ENCODE results near the gene NHLRC2.

Gene NHLRC2

DNA sequence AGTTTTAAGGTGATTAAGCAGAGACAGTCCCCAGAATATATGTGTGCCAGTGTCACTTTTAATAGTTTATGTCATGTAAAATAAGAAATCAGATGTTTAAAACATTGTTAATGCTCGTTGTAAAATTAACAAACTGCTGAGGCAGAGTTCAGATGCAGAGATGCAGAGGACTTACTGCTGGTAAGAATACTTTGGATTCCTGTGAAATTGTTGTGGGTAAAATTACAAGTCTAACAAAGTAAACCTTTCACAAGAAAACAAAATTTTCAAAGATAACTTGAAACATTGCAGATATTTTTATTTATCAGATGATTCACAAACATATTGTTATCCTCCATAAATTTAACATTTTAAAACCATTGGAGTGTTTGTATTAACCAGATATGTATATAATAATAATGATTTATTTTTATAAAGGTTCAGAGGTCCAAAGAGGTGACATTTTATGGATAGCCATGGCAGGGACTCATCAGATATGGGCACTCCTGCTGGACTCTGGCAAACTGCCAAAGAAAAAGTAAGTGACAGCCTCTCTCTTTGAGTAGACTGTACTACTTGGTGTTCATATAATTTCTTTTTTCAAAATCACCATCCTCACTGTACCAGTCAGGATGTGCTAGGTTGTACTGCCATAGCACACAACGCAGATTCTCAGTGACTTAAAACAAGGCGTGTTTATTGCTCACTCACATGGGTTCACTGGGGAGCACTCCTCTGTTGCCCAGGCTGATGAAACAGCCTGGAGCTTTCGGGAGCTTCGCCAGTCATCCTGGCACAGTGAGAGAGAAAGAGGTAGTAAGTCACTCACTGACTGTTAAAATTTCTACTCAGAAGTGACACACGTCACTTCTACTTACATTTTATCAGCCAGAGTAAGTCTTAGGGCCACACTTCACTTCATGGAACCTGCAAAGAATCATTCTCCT, 43.5 kb downstream of the NHLRC2 start:
- no peak for DNase-seq
- in situ Hi-C loops (cut with HindIII; ENCODE audit: low pct_ligation_motif_present, low pct_unique_long_range_greater_than_20kb, low sequenced_read_pairs) = no loop called here

- no peak for DNase-seq
- in situ Hi-C loops (cut with HindIII; ENCODE audit: low pct_ligation_motif_present, low pct_unique_long_range_greater_than_20kb, low sequenced_read_pairs) = no loop called here
These were observed 45.6 kb downstream of the NHLRC2 start for GRCh38 chr10:113899952-113900598.

GRCh38 chr10:113905756-113906155, 51.3 kb downstream of the NHLRC2 start:
- no peak for DNase-seq
- in situ Hi-C loops (cut with HindIII; ENCODE audit: low pct_ligation_motif_present, low pct_unique_long_range_greater_than_20kb, low sequenced_read_pairs) = no loop called here

DNA sequence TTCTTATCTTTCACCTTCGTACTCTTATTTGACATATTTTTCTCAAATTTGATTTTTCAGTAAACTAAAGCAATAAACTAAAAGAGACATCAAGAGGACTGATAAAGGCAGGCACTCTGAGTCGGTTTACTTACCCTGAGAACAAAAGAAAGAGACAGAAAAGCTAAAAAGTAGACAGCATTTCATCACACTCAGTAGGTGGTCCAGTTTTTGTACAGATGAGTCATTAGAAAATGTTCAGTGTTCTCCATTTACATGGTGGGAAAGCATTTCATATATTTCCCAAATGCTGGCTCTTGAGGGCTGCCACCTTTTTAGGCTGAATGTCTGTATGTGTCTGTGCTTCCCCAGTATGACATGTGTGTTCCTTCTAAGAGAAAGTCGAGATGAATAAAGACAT, 52.7 kb downstream of the NHLRC2 start:
- in situ Hi-C loops (cut with HindIII; ENCODE audit: low pct_ligation_motif_present, low pct_unique_long_range_greater_than_20kb, low sequenced_read_pairs) = no loop called here
- DNase-seq = no peak

GRCh38 chr10:113908236-113908635, 53.8 kb downstream of the NHLRC2 start:
- no peak for DNase-seq
- in situ Hi-C loops (cut with HindIII; ENCODE audit: low pct_ligation_motif_present, low pct_unique_long_range_greater_than_20kb, low sequenced_read_pairs) = no loop called here

GRCh38 chr10:113911113-113911512, 56.7 kb downstream of the NHLRC2 start:
- DNase-seq = no peak
- in situ Hi-C loops (cut with HindIII; ENCODE audit: low pct_ligation_motif_present, low pct_unique_long_range_greater_than_20kb, low sequenced_read_pairs) = no loop called here

- no peak for DNase-seq
- in situ Hi-C loops (cut with HindIII; ENCODE audit: low pct_ligation_motif_present, low pct_unique_long_range_greater_than_20kb, low sequenced_read_pairs) = no loop called here
These were observed 57.4 kb downstream of the NHLRC2 start for GRCh38 chr10:113911839-113912238.

DNA sequence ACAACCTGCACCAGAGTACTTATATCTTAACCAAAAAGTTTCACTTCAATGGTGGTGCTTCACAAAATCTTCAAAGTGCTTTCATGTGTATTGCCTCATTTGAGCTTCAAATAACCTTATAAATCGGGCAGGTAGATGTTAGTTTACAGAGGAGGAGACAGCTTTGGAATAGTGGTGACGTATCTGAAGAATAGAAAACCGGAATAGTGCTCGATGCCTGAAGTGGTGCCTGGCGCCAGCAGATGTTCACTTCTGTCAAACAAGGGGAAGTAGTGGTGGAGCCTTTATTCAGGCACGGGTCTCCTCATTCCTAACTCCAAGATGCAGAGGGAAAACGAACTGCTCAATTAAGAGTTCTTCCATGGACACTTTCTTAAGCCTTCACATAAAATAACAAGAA, 58.1 kb downstream of the NHLRC2 start:
- DNase-seq = no peak
- in situ Hi-C loops (cut with HindIII; ENCODE audit: low pct_ligation_motif_present, low pct_unique_long_range_greater_than_20kb, low sequenced_read_pairs) = no loop called here

GRCh38 chr10:113914956-113915355, 60.5 kb downstream of the NHLRC2 start:
- in situ Hi-C loops (cut with HindIII; ENCODE audit: low pct_ligation_motif_present, low pct_unique_long_range_greater_than_20kb, low sequenced_read_pairs) = no loop called here
- DNase-seq = no peak

DNA sequence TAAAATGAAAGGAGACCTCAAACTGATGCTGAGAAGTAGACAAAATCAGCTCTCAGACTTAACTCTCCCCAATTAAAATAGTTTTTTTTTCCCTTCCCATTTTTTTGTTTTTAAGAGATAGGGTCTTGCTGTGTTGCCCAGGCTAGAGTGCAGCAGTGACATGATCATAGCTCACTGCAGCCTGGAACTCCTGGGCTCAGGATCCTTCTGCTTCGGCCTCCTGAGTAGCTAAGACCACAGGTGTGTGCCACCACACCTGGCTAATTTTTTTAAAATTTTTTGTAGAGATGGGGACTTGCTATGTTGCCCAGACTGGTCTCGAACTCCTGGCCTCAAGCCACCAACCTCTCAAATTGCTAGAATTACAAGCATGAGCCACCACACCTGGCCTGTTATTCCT, 61.1 kb downstream of the NHLRC2 start:
- in situ Hi-C loops (cut with HindIII; ENCODE audit: low pct_ligation_motif_present, low pct_unique_long_range_greater_than_20kb, low sequenced_read_pairs) = no loop called here
- no peak for DNase-seq

- in situ Hi-C loops (cut with HindIII; ENCODE audit: low pct_ligation_motif_present, low pct_unique_long_range_greater_than_20kb, low sequenced_read_pairs) = no loop called here
- DNase-seq = no peak
These were observed 61.6 kb downstream of the NHLRC2 start for GRCh38 chr10:113916053-113916452.

DNA sequence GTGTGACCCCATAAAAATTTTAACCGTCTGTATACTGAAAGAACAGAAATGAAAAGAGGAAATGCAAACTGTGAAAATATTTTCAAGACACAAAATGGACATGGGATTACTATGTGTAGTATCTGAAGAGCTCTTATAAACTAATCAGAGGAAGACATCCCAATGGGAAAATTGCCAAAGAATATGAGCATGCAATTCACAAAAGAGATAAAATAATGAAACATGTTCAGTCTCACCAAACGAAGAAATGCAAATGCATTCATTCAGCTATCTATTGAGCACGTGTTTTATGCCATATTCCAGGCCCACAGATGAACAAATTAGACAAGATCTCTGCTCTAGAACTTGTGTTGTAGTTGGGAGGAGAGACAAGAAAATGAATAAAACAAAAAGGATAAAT, 63.2 kb downstream of the NHLRC2 start:
- no peak for DNase-seq
- in situ Hi-C loops (cut with HindIII; ENCODE audit: low pct_ligation_motif_present, low pct_unique_long_range_greater_than_20kb, low sequenced_read_pairs) = no loop called here

DNA sequence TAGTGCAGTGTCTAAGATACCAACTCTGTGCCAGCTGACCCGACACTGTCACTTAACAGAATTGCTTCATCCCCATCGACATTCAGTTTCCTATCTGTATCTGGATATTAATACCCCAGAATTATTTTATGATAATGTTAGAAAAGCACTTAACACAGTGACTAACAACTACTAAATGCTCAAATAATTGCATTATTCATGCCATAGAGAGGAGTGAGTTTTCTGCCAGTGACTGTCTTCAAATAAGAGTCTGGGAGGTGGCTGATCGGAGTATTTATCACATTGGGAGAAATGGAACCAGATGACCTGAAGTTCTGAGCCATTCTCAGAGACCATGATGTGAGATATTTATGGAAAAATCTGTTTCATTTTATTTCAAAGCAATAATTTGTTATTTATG, 65.7 kb downstream of the NHLRC2 start:
- in situ Hi-C loops (cut with HindIII; ENCODE audit: low pct_ligation_motif_present, low pct_unique_long_range_greater_than_20kb, low sequenced_read_pairs) = no loop called here

GRCh38 chr10:113920875-113921274, 66.4 kb downstream of the NHLRC2 start:
- in situ Hi-C loops (cut with HindIII; ENCODE audit: low pct_ligation_motif_present, low pct_unique_long_range_greater_than_20kb, low sequenced_read_pairs) = no loop called here
- DNase-seq = no peak

More for the DNA sequence above, 65.7 kb downstream of the NHLRC2 start:
- DNase-seq = no peak

DNA sequence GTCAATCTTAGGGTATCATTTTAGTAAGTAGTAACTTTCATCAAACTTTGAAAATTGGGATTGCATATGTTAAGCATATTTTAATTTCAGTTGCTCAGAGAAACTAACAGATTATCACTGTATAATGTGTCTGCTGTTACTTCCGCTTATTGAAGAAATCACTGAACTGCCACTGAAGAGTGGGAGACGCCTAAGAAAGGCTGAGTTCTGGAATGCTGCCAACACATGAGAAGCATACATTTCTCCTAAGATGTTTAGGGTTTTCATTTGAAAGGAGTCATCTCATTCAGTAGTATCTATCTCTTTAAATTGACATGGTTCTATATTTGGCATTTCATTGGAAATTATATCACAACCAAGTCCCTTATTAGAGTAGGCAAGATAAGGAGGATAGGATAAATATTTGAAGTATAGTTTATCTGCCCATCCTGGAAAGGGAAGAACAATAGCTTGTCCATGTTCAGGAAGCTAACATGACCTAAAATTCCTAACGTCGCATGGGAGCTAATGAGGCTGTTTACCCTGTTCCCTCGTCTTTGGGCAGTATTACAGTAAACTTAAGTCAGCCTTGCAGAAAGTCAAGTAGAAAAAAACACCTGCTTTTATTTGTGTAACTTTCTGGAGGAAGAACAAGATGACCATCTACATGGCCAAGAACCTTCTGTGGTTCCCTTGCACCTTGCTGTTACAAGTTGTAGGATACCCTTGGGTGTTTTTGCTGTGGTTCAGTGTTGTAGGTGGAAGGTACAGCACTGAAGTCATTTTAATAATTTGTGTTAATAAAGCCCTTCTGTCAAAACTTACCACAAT, 67.3 kb downstream of the NHLRC2 start:
- no peak for DNase-seq
- in situ Hi-C loops (cut with HindIII; ENCODE audit: low pct_ligation_motif_present, low pct_unique_long_range_greater_than_20kb, low sequenced_read_pairs) = no loop called here

DNA sequence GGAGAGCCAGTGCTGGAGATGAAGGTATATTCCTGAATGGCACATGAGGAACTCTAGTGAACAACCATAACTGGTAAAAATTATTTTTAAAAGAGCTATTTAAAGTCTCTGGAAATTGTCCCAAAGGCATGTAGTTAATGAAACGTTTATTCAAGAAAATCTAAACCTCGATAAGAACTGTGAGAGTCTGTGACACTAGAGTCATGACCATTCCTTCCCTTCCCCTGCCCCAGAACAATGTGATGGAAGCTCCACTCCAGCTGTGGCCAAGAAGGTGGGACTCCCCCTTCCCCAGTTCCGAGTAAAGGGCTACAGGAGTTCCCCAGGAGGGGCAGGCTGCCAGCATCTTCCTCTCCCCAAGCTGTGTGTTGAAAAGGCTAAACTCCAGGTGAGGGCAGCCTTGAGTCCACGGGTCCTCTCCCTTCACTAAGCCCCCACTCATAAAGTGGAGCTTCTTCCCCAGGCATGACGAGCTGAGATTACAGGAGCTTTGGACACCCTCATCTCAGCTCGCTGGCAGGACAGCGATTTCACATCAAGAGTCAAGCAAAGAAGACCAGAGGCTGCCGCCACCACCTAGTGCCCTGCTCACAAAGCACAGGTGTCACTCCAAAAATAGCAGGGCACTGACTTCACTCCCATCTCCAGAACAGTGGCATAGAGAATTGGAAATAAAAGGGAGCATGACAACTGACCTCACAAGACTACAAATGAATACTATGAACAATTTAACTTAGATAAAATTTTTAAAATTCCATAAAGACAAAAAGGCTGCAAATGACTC, 68.5 kb downstream of the NHLRC2 start:
- DNase-seq = no peak
- in situ Hi-C loops (cut with HindIII; ENCODE audit: low pct_ligation_motif_present, low pct_unique_long_range_greater_than_20kb, low sequenced_read_pairs) = no loop called here

DNA sequence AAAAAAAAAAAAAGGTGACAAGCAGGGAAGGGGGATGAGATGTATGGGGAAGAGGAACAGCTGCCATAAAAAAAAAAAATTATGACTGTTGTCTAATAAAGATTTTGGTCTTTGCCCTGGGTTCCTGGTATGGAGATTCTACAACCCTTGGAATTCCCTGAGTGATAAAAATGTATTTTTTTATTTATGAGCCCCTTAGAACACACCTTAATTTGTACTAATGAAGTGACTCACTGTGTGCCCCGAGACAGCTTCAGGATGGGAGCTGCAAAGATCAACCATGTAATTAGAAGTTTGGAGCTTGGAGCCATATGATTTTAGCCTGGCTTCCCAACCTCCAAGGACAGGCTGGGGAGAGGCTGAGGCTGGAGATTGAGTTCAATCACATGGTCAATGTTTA, 69.7 kb downstream of the NHLRC2 start:
- DNase-seq = no peak
- in situ Hi-C loops (cut with HindIII; ENCODE audit: low pct_ligation_motif_present, low pct_unique_long_range_greater_than_20kb, low sequenced_read_pairs) = no loop called here

DNA sequence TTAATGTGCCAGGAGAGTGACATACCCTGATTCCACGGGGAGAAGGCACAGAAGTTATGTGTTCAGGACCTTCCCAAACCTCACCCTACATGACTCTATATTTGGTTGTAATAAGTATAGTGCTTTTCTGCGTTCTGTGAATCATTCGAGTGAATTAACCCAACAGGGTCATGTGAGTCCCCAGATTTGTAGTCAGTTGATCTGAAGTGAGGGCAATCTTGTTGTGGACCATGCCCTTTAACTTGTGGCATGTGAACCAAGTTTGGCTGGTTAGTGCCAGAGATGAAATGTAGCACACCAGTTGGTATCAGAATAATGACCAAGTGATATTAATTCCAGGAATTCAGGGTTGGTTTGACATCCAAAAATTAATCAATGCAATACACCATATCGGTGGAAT, 70.2 kb downstream of the NHLRC2 start:
- in situ Hi-C loops (cut with HindIII; ENCODE audit: low pct_ligation_motif_present, low pct_unique_long_range_greater_than_20kb, low sequenced_read_pairs) = no loop called here
- DNase-seq = no peak

GRCh38 chr10:113927440-113927839, 73.0 kb downstream of the NHLRC2 start:
- no peak for DNase-seq
- in situ Hi-C loops (cut with HindIII; ENCODE audit: low pct_ligation_motif_present, low pct_unique_long_range_greater_than_20kb, low sequenced_read_pairs) = no loop called here
